K562 (cell line): ENCODE results near the gene NEU3. TPM values are rescaled to one million over a fixed set of nuclear protein-coding genes. Genes with fewer than 3 reads are reported as not detected.

Experiments
- CEBPG ChIP-seq, 3 experiments: fragments of 200-800 bp in 1 of 3; sonication (Bioruptor generic) in 1 of 3; sonication (generic) in 1 of 3; formaldehyde crosslinking in 1 of 3; IDR thresholded peaks in 2 of 3; conservative IDR thresholded peaks in 1 of 3; 2 replicates each; pipeline versions ENCODE4 v1.6.1 to v1.8.0; 2016 to 2022; ENCODE audit warnings: missing compliant biosample characterization in 2 of 3, missing genetic modification characterization in 2 of 3, mild to moderate bottlenecking in 1 of 3, missing genetic modification reagents in 1 of 3
- CREM ChIP-seq: IDR thresholded peaks from 2 replicates; pipeline ENCODE4 v1.6.1; 2014; ENCODE audit warnings: antibody characterized with exemption, low read depth
- CTBP1 ChIP-seq: fragments of 450-650 bp; IDR thresholded peaks from 2 replicates; pipeline ENCODE4 v1.6.1; 2016; ENCODE audit warnings: borderline replicate concordance
- ELF4 ChIP-seq: fragments of 450-650 bp; formaldehyde crosslinking; IDR thresholded peaks from 2 replicates; pipeline ENCODE4 v1.4.0; 2022; ENCODE audit warnings: missing genetic modification characterization
- ELK1 ChIP-seq: sonication (generic); formaldehyde crosslinking; IDR thresholded peaks from 2 replicates; pipeline ENCODE4 v1.8.1; 2022; ENCODE audit warnings: missing genetic modification reagents
- MNT ChIP-seq, 2 experiments: fragments of 450-650 bp; conservative IDR thresholded peaks; 2 replicates each; pipeline ENCODE4 v1.6.1; 2017; ENCODE audit warnings: mild to moderate bottlenecking in 2 of 2, moderate library complexity in 2 of 2
- PREB ChIP-seq: sonication (generic); formaldehyde crosslinking; IDR thresholded peaks from 2 replicates; pipeline ENCODE4 v1.8.1; 2023; ENCODE audit warnings: mild to moderate bottlenecking, missing genetic modification reagents
- SMAD4 ChIP-seq: fragments of 250-450 bp; sonication (Bioruptor Pico); conservative IDR thresholded peaks from 2 replicates; pipeline ENCODE4 v1.8.0; 2021; ENCODE audit warnings: inconsistent platforms, mild to moderate bottlenecking, moderate library complexity
- TEAD1 ChIP-seq, 2 experiments: fragments of 450-650 bp in 1 of 2; sonication (generic) in 1 of 2; formaldehyde crosslinking; IDR thresholded peaks; 2 replicates each; pipeline versions ENCODE4 v1.4.0 to v1.8.0; 2020 to 2022; ENCODE audit warnings: mild to moderate bottlenecking in 2 of 2, missing genetic modification reagents in 1 of 2
- ZBTB40 ChIP-seq, 2 experiments: fragments of 450-650 bp in 1 of 2; sonication (generic) in 1 of 2; formaldehyde crosslinking in 1 of 2; IDR thresholded peaks; 2 replicates each; pipeline versions ENCODE4 v1.7.1 to v1.9.0; 2016 to 2022; ENCODE audit warnings: inconsistent platforms in 1 of 2, mild to moderate bottlenecking in 1 of 2, missing genetic modification reagents in 1 of 2
- ZNF263 ChIP-seq: sonication (generic); formaldehyde crosslinking; IDR thresholded peaks from 2 replicates; pipeline ENCODE4 v1.8.0; 2022; ENCODE audit warnings: mild to moderate bottlenecking, missing genetic modification reagents, borderline replicate concordance
- polyA plus RNA-seq, 8 experiments: library from polyadenylated mRNA; depleted of rRNA in 4 of 8; stranded (reverse) in 5 of 8; unstranded in 3 of 8; fragments of >200 nt; fragmentation: Nextera tagmentation in 2 of 8; fragmentation: Illumina TruSeq in 1 of 8; extraction: Ambion mirVana in 2 of 8; extraction: Trizol in 1 of 8; gene quantifications; 2 replicates each; pipeline versions ENCODE4 v1.2.1 to v1.2.3, GENCODE V29; 2011 to 2014; ENCODE audit warnings: inconsistent platforms in 1 of 8, missing spikeins in 1 of 8
- total RNA-seq, 7 experiments: library from RNA; depleted of rRNA in 6 of 7; stranded (reverse); fragments of >200 nt in 6 of 7; fragmentation: Illumina TruSeq in 2 of 7; extraction: Trizol in 2 of 7; gene quantifications; 2 replicates each; pipeline versions ENCODE4 v1.2.1 to v1.2.3, GENCODE V29; 2011 to 2021; ENCODE audit warnings: low replicate concordance in 1 of 7

The NEU3 gene
- total and polyA plus RNA-seq, 9 of the 15 experiments (the other 6 are each of a cell fraction or from before 2014, with no cell fraction given), result 6.2 to 41.3 (median 31.1) TPM

- TF ChIP-seq ELK1 (CRISPR knock-in tag) (no peak), PREB (CRISPR knock-in tag) (0 out of 2 replicates have a peak, but pooled peaks have one; percentile 50), CEBPG (CRISPR knock-in tag; IDR thresholded peaks at IDR 0.05) (0 out of 2 replicates have a peak, but pooled peaks have one; percentile 20), CEBPG (tag; conservative IDR thresholded peaks at IDR 0.05 in 1 of 2, IDR thresholded peaks at IDR 0.05 in 1 of 2) (no peak), CTBP1 (peak; percentile 61; the same call in 1 of the 2 replicates), SMAD4 (CRISPR knock-in tag) (peak; percentile 61), TEAD1 (CRISPR knock-in tag; IDR thresholded peaks at IDR 0.05) (peak; percentile 79 to 97; a peak in 3 of 4 replicates), MNT (conservative IDR thresholded peaks at IDR 0.05) (0 out of 4 replicates have a peak, but pooled peaks of 1 of the 2 experiments have one; percentile 15), ZBTB40 (IDR thresholded peaks at IDR 0.05) (peak; percentile 77), ZBTB40 (CRISPR knock-in tag; IDR thresholded peaks at IDR 0.05) (peak; percentile 55; the same call in 1 of the 2 replicates), ZNF263 (CRISPR knock-in tag) (peak; percentile 77; the same call in 1 of the 2 replicates), CREM (0 out of 2 replicates have a peak, but pooled peaks have one; percentile 33), ELF4 (CRISPR knock-in tag) (0 out of 2 replicates have a peak, but pooled peaks have one; percentile 60)
These were observed 34.1 kb downstream of the NEU3 start (continued) for GRCh38 chr11:75022759-75023396.
